ENCODE measurements around the gene PAQR5. TPM values are rescaled to one million over a fixed set of nuclear protein-coding genes. Genes with fewer than 3 reads are reported as not detected.

PAQR5 gene
- total and polyA plus RNA-seq, 2 donors (not counting 3 experiments of a cell fraction or from before 2014, with no cell fraction given) = 0.08 to 0.09 TPM

GRCh38 chr15:69410248-69410874, 111.6 kb downstream of the PAQR5 start:
- no TSS peak for BruUV-seq (replicated peaks)
- no peak overlapping the region for H3K9ac ChIP-seq (replicated peaks; ENCODE audit: extremely low read depth, insufficient read depth, low read length)
- POLR2A ChIA-PET = no interaction called here
- no peak overlapping the region for H3K4me2 ChIP-seq (ENCODE audit: insufficient read depth, low read length)
- peaks cover 5% of the 10 kb centered on the region for H3K4me1 ChIP-seq (ENCODE audit: control insufficient read depth, extremely low read depth, insufficient read depth, low read length)
- FAIRE-seq (peak; percentile 55), DNase-seq (ENCODE audit: low read depth, low spot score) (peak; percentile 36)
- no peaks in the 10 kb centered on the region for H3K36me3 ChIP-seq (ENCODE audit: control insufficient read depth in 2 of 2, extremely low read depth in 1 of 2, insufficient read depth in 2 of 2, low read length in 2 of 2)
- no peak overlapping the region for H3K27ac ChIP-seq (ENCODE audit: insufficient read depth, low read depth, low read length)
- no peak overlapping the region for H3K4me3 ChIP-seq (replicated peaks in 1 of 3; ENCODE audit: insufficient read depth in 1 of 3, low read depth in 1 of 3, low read length in 3 of 3)
- no peaks in the 10 kb centered on the region for H3K9me3 ChIP-seq (replicated peaks; ENCODE audit: control insufficient read depth, insufficient read depth, low read length)
- dilution Hi-C loops (cut with MboI; ENCODE audit: extremely low pct_ligation_motif_present, low sequenced_read_pairs) (no loop called here), intact Hi-C loops (cut with micrococcal nuclease) (no loop called here)
- no peaks in the 10 kb centered on the region for H3K27me3 ChIP-seq (ENCODE audit: control insufficient read depth in 2 of 2, insufficient read depth in 2 of 2, low read length in 2 of 2)
- no peaks in the 10 kb centered on the region for H3K9me1 ChIP-seq (replicated peaks; ENCODE audit: control insufficient read depth, extremely low read depth, insufficient read depth, low read length)
- H3K79me2 ChIP-seq (ENCODE audit: control insufficient read depth, insufficient read depth, low read length) = peaks cover 9% of the 10 kb centered on the region
- CTCF ChIA-PET = interaction anchor here (1.2 kb wide), 1 partner anchor 379 kb away, joined by 3 read pairs; no protein-coding TSS in a partner anchor
- TF ChIP-seq CTCF (IDR thresholded peaks at IDR 0.05; ENCODE audit: extremely low read depth in 1 of 2, insufficient read depth in 1 of 2, low read depth in 1 of 2, low read length in 2 of 2) (peak; percentile 13 to 39), POLR2AphosphoS5 (IDR thresholded peaks at IDR 0.05; ENCODE audit: insufficient read depth, low read depth, low read length) (no peak), EZH2 (IDR thresholded peaks at IDR 0.05; ENCODE audit: borderline replicate concordance, low read depth, low read length, severe bottlenecking) (no peak)
- H2AFZ ChIP-seq (ENCODE audit: low read depth, low read length) = no peak overlapping the region
- H4K20me1 ChIP-seq (replicated peaks; ENCODE audit: control insufficient read depth, extremely low read depth, insufficient read depth, low read length) = no peaks in the 10 kb centered on the region

- Histone ChIP-seq H3K79me2 (ENCODE audit: control insufficient read depth, insufficient read depth, low read length) (peaks cover 26% of the 10 kb centered on the region), H3K4me2 (ENCODE audit: insufficient read depth, low read length) (no peak overlapping the region)
Measured at GRCh38 chr15:69412274-69412673, 113.6 kb downstream of the PAQR5 start.

More at GRCh38 chr15:69412274-69412673, 113.6 kb downstream of the PAQR5 start:
- ChIA-PET POLR2A (no interaction called here), CTCF (interaction anchor here (1.2 to 1.8 kb wide), 3 partner anchors 18 to 353 kb away, joined by 5 to 7 read pairs (median 6); no protein-coding TSS in a partner anchor)
- Histone ChIP-seq H3K4me1 (ENCODE audit: control insufficient read depth, extremely low read depth, insufficient read depth, low read length) (peaks cover 17% of the 10 kb centered on the region), H3K36me3 (ENCODE audit: control insufficient read depth in 2 of 2, extremely low read depth in 1 of 2, insufficient read depth in 2 of 2, low read length in 2 of 2) (no peaks in the 10 kb centered on the region), H3K9ac (replicated peaks; ENCODE audit: extremely low read depth, insufficient read depth, low read length) (no peak overlapping the region), H3K9me3 (replicated peaks; ENCODE audit: control insufficient read depth, insufficient read depth, low read length) (no peaks in the 10 kb centered on the region), H2AFZ (ENCODE audit: low read depth, low read length) (no peak overlapping the region), H4K20me1 (replicated peaks; ENCODE audit: control insufficient read depth, extremely low read depth, insufficient read depth, low read length) (no peaks in the 10 kb centered on the region), H3K27me3 (ENCODE audit: control insufficient read depth in 2 of 2, insufficient read depth in 2 of 2, low read length in 2 of 2) (no peaks in the 10 kb centered on the region), H3K4me3 (replicated peaks in 1 of 3; ENCODE audit: insufficient read depth in 1 of 3, low read depth in 1 of 3, low read length in 3 of 3) (no peak overlapping the region), H3K27ac (ENCODE audit: insufficient read depth, low read depth, low read length) (no peak overlapping the region), H3K9me1 (replicated peaks; ENCODE audit: control insufficient read depth, extremely low read depth, insufficient read depth, low read length) (no peaks in the 10 kb centered on the region)
- TF ChIP-seq FOS (IDR thresholded peaks at IDR 0.05; ENCODE audit: borderline replicate concordance, insufficient read depth, low read length) (no peak), POLR2A (IDR thresholded peaks at IDR 0.05; ENCODE audit: low read depth, low read length) (no peak), MAX (IDR thresholded peaks at IDR 0.05; ENCODE audit: insufficient read depth, insufficient read length) (no peak), JUN (IDR thresholded peaks at IDR 0.05; ENCODE audit: borderline replicate concordance, insufficient read depth, insufficient read length, low read depth) (no peak), POLR2AphosphoS5 (IDR thresholded peaks at IDR 0.05; ENCODE audit: insufficient read depth, low read depth, low read length) (no peak)
- no TSS peak for BruUV-seq (replicated peaks)
- dilution Hi-C loops (cut with MboI; ENCODE audit: extremely low pct_ligation_motif_present, low sequenced_read_pairs) (no loop called here), intact Hi-C loops (cut with micrococcal nuclease) (no loop called here)
- FAIRE-seq (no peak), DNase-seq (ENCODE audit: low read depth, low spot score) (no peak)

All from endothelial cell of umbilical vein (primary cell).